Thyroid gland (tissue), 4 donors: Measurements from ENCODE around the gene RNASE1.

ENCODE experiments used
- CTCF ChIP-seq, 6 experiments: fragments of 200-600 bp in 3 of 6; fragments of 450-650 bp in 3 of 6; sonication (generic) in 3 of 6; IDR thresholded peaks; one replicate each; pipeline ENCODE4 v1.5.1; 2016 to 2019; ENCODE audit warnings: antibody characterized with exemption in 6 of 6, mild to moderate bottlenecking in 2 of 6, inconsistent platforms in 1 of 6, moderate library complexity in 1 of 6
- POLR2A ChIP-seq, 2 donors: fragments of 450-650 bp; IDR thresholded peaks; one replicate each; pipeline ENCODE4 v1.6.1; 2017; ENCODE audit warnings: antibody characterized with exemption in 2 of 2, mild to moderate bottlenecking in 2 of 2, moderate library complexity in 1 of 2

- TF ChIP-seq CTCF (IDR thresholded peaks at IDR 0.05) = no peak
- no peak for TF ChIP-seq POLR2A (IDR thresholded peaks at IDR 0.05)
These were observed 2.6 kb downstream of the RNASE1 start for GRCh38 chr14:20799892-20800544.
